GM12878 (cell line): ENCODE data around the gene ARHGEF3. TPM values are rescaled to one million over a fixed set of nuclear protein-coding genes. Genes with fewer than 3 reads are reported as not detected.

Experiments used
- ATF2 ChIP-seq: IDR thresholded peaks from 2 replicates; pipeline ENCODE4 v1.6.1; 2012; ENCODE audit warnings: low read length, inconsistent platforms
- BHLHE40 ChIP-seq, 2 experiments: fragments of 450-650 bp in 1 of 2; IDR thresholded peaks; 2 replicates each; pipeline ENCODE4 v1.6.1; 2011 to 2017; ENCODE audit warnings: low read depth in 2 of 2, borderline replicate concordance in 1 of 2, improper control_type of control experiment in 1 of 2, low read length in 1 of 2, mild to moderate bottlenecking in 1 of 2
- CHD2 ChIP-seq: IDR thresholded peaks from 2 replicates; pipeline ENCODE4 v1.6.1; 2011; ENCODE audit warnings: low read depth, low read length, improper control_type of control experiment, borderline replicate concordance
- EGR1 ChIP-seq, 2 experiments: IDR thresholded peaks; 1 replicate in 1 of 2; 2 replicates in 1 of 2; pipeline ENCODE4 v1.6.1; 2011 to 2012; ENCODE audit warnings: low read depth in 2 of 2, low read length in 2 of 2, borderline replicate concordance in 1 of 2, mild to moderate bottlenecking in 1 of 2, moderate library complexity in 1 of 2
- HDGF ChIP-seq: fragments of 450-650 bp; IDR thresholded peaks from 2 replicates; pipeline ENCODE4 v1.6.1; 2016; ENCODE audit warnings: antibody characterized with exemption
- NR2C2 ChIP-seq: IDR thresholded peaks from 2 replicates; pipeline ENCODE4 v1.6.1; 2011; ENCODE audit warnings: borderline replicate concordance, low read depth; ENCODE audit not compliant: control insufficient read depth, insufficient read length
- PAX5 ChIP-seq: IDR thresholded peaks from 2 replicates; pipeline ENCODE4 v1.6.1; 2011; ENCODE audit warnings: low read depth, low read length, borderline replicate concordance
- POLR2AphosphoS2 ChIP-seq: IDR thresholded peaks from 2 replicates; pipeline ENCODE4 v1.6.1; 2011; ENCODE audit warnings: low read depth, mild to moderate bottlenecking, low read length, improper control_type of control experiment, moderate library complexity
- RAD51 ChIP-seq: fragments of 450-650 bp; IDR thresholded peaks from 2 replicates; pipeline ENCODE4 v1.6.1; 2016; ENCODE audit warnings: moderate library complexity, mild to moderate bottlenecking, inconsistent platforms
- RUNX3 ChIP-seq: IDR thresholded peaks from 2 replicates; pipeline ENCODE4 v1.6.1; 2012; ENCODE audit warnings: low read length, inconsistent platforms
- SIN3A ChIP-seq: IDR thresholded peaks from 2 replicates; pipeline ENCODE4 v1.6.1; 2012; ENCODE audit warnings: low read depth, low read length, improper control_type of control experiment
- SMARCA5 ChIP-seq: fragments of 450-650 bp; IDR thresholded peaks from 2 replicates; pipeline ENCODE4 v1.6.1; 2017; ENCODE audit warnings: mild to moderate bottlenecking
- SMC3 ChIP-seq: IDR thresholded peaks from 2 replicates; pipeline ENCODE4 v1.6.1; 2011; ENCODE audit warnings: low read length, improper control_type of control experiment, borderline replicate concordance
- SREBF1 ChIP-seq: IDR thresholded peaks from 2 replicates; pipeline ENCODE4 v1.6.1; 2012; ENCODE audit warnings: mild to moderate bottlenecking, low read length
- YBX1 ChIP-seq: fragments of 450-650 bp; IDR thresholded peaks from 2 replicates; pipeline ENCODE4 v1.6.1; 2016; ENCODE audit warnings: antibody characterized with exemption
- ZBTB4 ChIP-seq: fragments of 450-650 bp; formaldehyde crosslinking; IDR thresholded peaks from 2 replicates; pipeline ENCODE4 v1.4.0; 2022; ENCODE audit warnings: mild to moderate bottlenecking, moderate library complexity
- ZNF24 ChIP-seq: fragments of 450-650 bp; IDR thresholded peaks from 2 replicates; pipeline ENCODE4 v1.6.1; 2017; ENCODE audit warnings: antibody characterized with exemption, mild to moderate bottlenecking
- ZZZ3 ChIP-seq: IDR thresholded peaks from 2 replicates; pipeline ENCODE4 v1.6.1; 2011; ENCODE audit warnings: low read depth; ENCODE audit not compliant: control insufficient read depth, insufficient read length
- polyA plus RNA-seq, 11 experiments: library from polyadenylated mRNA; depleted of rRNA in 4 of 11; unstranded in 6 of 11; stranded (reverse) in 5 of 11; fragments of >200 nt; fragmentation: Nextera tagmentation in 4 of 11; fragmentation: Illumina TruSeq in 1 of 11; extraction: Ambion mirVana in 4 of 11; extraction: Trizol in 1 of 11; gene quantifications; 1 replicate in 1 of 11; 2 replicates in 10 of 11; pipeline versions ENCODE4 v1.2.1 to v1.2.3, GENCODE V29; 2011 to 2016; ENCODE audit warnings: inconsistent platforms in 2 of 11, missing spikeins in 2 of 11, low read depth in 1 of 11
- total RNA-seq, 4 experiments: library from RNA; depleted of rRNA in 3 of 4; stranded (reverse); fragments of >200 nt in 3 of 4; fragmentation: Illumina TruSeq in 1 of 4; extraction: Trizol in 1 of 4; gene quantifications; 2 replicates each; pipeline versions ENCODE4 v1.2.1 to v1.2.3, GENCODE V29; 2013 to 2021
- TF ChIP-seq, protein P1 (sequence below): fragments of 450-650 bp; formaldehyde crosslinking; IDR thresholded peaks from 2 replicates; pipeline ENCODE4 v1.5.0; 2022; ENCODE audit warnings: mild to moderate bottlenecking, missing genetic modification characterization
- TF ChIP-seq, protein P2 (sequence below): IDR thresholded peaks from 2 replicates; pipeline ENCODE4 v1.6.1; 2011; ENCODE audit warnings: low read depth, mild to moderate bottlenecking, low read length, moderate library complexity, borderline replicate concordance; ENCODE audit errors: extremely low read depth

Gene ARHGEF3
- total and polyA plus RNA-seq, 10 of the 15 experiments (the other 5 are each of a cell fraction or from before 2014, with no cell fraction given): 21.8 to 78.7 (median 56.2) TPM

DNA sequence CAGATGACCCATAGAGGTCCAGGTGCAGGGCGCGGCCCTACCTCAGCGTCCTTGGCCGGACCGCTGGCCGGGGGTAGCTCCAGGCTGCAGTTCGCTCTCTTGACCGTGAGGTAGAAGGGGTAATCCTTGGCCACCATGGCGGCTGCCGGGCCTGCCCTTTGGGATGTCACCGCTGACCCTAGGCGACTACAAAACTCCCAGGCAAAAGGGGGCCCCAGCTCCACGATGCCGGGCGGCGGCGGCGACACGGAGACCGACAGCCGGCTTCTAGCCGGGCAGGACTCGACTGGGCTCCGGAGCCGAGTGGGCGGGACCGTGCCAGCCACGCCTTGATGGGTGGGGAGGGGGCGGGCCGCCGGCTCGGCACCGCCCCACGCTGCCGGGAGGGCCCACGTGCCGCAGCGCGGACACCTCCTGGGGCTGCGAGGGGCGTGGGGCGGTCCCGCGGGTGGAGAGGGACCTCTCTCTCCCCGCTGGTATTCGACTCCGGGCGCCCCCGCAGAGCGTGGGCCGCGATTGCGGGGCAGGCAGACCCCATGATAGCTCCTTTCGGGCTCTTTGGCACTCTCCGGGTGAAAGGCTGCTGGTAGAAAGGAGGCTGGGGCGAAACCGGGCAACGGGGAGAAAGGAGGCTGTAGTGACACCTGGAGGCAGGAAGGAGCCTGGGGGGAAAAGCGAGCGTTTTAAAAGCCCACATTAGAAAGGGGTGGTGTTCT is at the start of gene ARHGEF3 (continued):
- TF ChIP-seq, protein P1, sequence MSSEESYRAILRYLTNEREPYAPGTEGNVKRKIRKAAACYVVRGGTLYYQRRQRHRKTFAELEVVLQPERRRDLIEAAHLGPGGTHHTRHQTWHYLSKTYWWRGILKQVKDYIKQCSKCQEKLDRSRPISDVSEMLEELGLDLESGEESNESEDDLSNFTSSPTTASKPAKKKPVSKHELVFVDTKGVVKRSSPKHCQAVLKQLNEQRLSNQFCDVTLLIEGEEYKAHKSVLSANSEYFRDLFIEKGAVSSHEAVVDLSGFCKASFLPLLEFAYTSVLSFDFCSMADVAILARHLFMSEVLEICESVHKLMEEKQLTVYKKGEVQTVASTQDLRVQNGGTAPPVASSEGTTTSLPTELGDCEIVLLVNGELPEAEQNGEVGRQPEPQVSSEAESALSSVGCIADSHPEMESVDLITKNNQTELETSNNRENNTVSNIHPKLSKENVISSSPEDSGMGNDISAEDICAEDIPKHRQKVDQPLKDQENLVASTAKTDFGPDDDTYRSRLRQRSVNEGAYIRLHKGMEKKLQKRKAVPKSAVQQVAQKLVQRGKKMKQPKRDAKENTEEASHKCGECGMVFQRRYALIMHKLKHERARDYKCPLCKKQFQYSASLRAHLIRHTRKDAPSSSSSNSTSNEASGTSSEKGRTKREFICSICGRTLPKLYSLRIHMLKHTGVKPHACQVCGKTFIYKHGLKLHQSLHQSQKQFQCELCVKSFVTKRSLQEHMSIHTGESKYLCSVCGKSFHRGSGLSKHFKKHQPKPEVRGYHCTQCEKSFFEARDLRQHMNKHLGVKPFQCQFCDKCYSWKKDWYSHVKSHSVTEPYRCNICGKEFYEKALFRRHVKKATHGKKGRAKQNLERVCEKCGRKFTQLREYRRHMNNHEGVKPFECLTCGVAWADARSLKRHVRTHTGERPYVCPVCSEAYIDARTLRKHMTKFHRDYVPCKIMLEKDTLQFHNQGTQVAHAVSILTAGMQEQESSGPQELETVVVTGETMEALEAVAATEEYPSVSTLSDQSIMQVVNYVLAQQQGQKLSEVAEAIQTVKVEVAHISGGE (CRISPR knock-in tag): no peak
- no peak for TF ChIP-seq ATF2
- no peak for TF ChIP-seq NR2C2
- peak; percentile 82 to 97; a peak in 3 of 4 replicates for TF ChIP-seq BHLHE40 (IDR thresholded peaks at IDR 0.05; ENCODE audit: borderline replicate concordance in 1 of 2, low read depth in 2 of 2, low read length in 1 of 2)
- TF ChIP-seq ZBTB4 (CRISPR knock-in tag): no peak
- no peak for TF ChIP-seq ZZZ3
- 0 out of 2 replicates have a peak, but pooled peaks have one; percentile 61 for TF ChIP-seq SIN3A
- peak in 1 of 2 experiments; percentile 47; a peak in 2 of 3 replicates for TF ChIP-seq EGR1 (IDR thresholded peaks at IDR 0.05; ENCODE audit: borderline replicate concordance in 1 of 2, low read depth in 2 of 2, low read length in 2 of 2)
- no peak for TF ChIP-seq YBX1
- TF ChIP-seq PAX5: no peak
- no peak for TF ChIP-seq CHD2
- TF ChIP-seq HDGF: no peak
- TF ChIP-seq SMC3: peak; percentile 72; the same call in 1 of the 2 replicates
- TF ChIP-seq RAD51: peak; percentile 55; the same call in 1 of the 2 replicates
- peak; percentile 81; the same call in 1 of the 2 replicates for TF ChIP-seq SMARCA5
- no peak for TF ChIP-seq SREBF1
- no peak; the same call in 1 of the 2 replicates for TF ChIP-seq RUNX3
- 0 out of 2 replicates have a peak, but pooled peaks have one; percentile 42 for TF ChIP-seq ZNF24
- TF ChIP-seq, protein P2, sequence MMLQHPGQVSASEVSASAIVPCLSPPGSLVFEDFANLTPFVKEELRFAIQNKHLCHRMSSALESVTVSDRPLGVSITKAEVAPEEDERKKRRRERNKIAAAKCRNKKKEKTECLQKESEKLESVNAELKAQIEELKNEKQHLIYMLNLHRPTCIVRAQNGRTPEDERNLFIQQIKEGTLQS: no peak; the same call in 1 of the 2 replicates
- no peak for TF ChIP-seq POLR2AphosphoS2
